GM19463 (cell line): ENCODE measurements around the gene KLHL40.

Source experiments
- ATAC-seq: cut with Tn5 transposase; IDR thresholded peaks from one replicate; pipeline ENCODE4 v1.9.1; 2021; ENCODE audit warnings: mild to moderate bottlenecking, moderate library complexity; ENCODE audit not compliant: unreplicated experiment

The KLHL40 gene, protein sequence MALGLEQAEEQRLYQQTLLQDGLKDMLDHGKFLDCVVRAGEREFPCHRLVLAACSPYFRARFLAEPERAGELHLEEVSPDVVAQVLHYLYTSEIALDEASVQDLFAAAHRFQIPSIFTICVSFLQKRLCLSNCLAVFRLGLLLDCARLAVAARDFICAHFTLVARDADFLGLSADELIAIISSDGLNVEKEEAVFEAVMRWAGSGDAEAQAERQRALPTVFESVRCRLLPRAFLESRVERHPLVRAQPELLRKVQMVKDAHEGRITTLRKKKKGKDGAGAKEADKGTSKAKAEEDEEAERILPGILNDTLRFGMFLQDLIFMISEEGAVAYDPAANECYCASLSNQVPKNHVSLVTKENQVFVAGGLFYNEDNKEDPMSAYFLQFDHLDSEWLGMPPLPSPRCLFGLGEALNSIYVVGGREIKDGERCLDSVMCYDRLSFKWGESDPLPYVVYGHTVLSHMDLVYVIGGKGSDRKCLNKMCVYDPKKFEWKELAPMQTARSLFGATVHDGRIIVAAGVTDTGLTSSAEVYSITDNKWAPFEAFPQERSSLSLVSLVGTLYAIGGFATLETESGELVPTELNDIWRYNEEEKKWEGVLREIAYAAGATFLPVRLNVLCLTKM

DNA sequence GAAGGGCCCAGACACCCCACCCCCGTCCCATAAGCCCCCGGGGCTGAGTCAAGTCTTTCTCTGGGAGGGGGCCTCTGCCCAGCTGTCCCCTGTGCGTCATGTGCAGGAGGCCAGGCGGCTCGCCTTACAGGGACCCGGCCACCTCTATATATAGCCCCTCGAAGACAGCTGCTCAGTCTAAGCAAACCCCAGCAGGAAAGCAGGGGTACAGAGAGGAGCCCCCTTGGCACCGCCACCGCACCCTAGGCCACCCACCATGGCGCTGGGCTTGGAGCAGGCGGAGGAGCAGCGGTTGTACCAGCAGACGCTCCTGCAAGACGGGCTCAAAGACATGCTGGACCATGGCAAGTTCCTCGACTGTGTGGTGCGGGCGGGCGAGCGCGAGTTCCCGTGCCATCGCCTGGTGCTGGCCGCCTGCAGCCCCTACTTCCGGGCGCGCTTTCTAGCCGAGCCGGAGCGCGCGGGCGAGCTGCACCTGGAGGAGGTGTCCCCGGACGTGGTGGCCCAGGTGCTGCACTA lies at the start of gene KLHL40:
TSS of gene KLHL40 (plus strand) at position 175 of the 519 bp plus-strand sequence. CDS start at position 257, 82 bp downstream.
- ATAC-seq = no peak

DNA sequence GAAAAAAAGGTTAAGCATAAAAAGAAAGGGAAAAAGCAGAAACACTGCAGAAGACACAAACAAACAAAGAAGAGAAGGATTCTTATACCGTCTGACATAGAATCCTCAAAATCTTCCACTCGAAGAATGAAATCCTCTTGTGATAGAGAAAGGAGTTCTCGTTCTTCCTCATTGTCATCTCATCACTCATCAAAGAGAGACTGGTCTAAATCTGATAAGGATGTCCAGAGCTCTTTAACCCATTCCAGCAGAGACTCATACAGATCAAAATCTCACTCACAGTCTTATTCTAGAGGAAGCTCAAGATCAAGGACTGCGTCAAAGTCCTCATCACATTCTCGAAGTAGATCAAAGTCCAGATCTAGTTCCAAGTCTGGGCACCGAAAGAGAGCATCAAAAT lies 48.3 kb upstream of the KLHL40 start:
- no peak for ATAC-seq

DNA sequence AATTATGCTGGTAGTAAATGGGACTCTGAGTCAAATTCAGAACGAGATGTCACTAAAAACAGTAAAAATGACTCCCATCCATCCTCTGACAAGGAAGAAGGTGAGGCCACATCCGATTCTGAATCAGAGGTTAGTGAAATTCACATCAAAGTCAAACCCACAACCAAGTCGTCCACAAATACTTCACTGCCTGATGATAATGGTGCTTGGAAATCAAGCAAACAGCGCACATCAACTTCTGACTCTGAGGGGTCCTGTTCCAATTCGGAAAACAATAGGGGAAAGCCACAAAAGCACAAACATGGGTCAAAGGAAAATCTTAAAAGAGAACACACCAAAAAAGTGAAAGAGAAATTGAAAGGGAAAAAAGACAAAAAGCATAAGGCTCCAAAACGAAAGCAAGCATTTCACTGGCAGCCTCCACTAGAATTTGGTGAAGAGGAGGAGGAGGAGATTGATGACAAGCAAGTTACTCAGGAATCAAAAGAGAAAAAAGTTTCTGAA lies 46.9 kb upstream of the KLHL40 start:
- no peak for ATAC-seq

DNA sequence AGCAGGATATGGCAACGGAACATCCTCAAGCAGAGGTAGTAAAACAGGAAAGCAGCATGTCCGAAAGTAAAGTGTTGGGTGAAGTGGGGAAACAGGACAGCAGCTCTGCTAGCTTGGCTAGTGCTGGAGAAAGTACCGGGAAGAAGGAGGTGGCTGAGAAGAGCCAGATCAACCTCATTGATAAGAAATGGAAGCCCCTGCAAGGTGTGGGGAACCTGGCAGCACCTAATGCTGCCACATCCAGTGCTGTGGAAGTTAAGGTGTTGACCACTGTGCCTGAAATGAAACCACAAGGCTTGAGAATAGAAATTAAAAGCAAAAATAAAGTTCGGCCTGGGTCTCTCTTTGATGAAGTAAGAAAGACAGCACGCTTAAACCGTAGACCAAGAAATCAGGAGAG lies 46.1 kb upstream of the KLHL40 start:
- no peak for ATAC-seq

- ATAC-seq = no peak
These were observed 45.2 kb upstream of the KLHL40 start for GRCh38 chr3:42640129-42640528.

- ATAC-seq = no peak
These were observed 44.5 kb upstream of the KLHL40 start for GRCh38 chr3:42640771-42641370.

- ATAC-seq = no peak
These were observed 37.4 kb upstream of the KLHL40 start for GRCh38 chr3:42647821-42648459.

- no peak for ATAC-seq
These were observed 36.3 kb upstream of the KLHL40 start for GRCh38 chr3:42649006-42649405.

GRCh38 chr3:42649783-42650182 lies 35.6 kb upstream of the KLHL40 start:
- no peak for ATAC-seq

DNA sequence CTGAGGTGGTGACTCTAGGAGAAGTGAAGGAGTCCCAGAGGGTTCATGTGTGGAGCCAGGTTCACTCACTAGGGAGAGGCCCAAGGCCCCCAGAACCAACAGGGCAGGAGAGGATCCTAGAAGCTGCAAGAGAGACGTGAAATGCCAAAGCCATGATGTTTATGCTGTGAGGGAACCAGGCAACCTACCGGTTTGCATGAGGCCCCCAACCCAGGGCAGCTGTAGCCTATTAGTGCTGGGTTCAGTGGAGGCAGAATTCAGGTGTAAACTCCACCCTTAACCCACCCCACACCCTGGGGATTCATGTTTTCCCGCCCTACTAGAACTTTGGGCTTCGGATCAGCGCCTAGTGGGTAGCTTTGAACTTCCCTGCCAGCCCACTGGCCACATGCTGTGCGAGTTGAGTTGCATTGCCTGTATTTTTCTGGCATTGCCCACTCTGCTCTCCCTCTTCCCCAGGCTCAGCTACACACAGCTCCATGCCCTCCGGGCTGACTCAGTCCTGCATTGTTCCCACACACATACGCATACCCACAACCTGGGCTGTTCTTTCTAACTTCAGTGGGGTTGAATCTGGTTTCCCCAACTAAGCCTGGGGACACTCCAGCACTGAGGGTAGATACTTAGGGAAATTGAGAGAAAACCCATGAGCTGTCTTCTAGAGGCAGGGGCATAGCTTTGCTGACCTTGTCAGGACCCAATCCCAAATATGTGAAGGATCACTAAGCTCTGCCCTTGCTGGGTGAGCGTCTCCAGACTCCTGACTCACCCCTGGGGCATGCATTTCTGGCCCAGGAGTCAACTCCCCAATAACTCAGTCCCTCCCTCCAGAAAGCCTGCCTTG lies 33.9 kb upstream of the KLHL40 start:
- no peak for ATAC-seq

DNA sequence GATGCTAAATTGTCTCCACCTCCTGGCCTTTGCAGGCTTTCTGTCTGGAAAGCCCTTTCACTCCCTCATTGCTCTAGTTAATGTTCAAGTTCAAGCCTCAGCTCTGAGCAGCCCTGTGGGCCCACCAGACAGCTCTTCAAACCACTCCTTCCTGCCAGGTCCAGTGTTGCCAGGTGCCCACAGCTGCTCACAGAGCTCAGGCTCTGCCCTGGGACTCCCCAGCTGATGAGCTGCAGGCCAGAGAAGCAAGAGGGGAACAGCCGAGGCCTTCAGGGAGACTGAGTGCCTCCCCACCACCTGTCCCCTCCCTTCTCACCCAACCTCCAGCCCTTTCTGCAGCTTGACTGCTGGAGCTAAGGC lies 33.1 kb upstream of the KLHL40 start:
- ATAC-seq = peak; percentile 12

DNA sequence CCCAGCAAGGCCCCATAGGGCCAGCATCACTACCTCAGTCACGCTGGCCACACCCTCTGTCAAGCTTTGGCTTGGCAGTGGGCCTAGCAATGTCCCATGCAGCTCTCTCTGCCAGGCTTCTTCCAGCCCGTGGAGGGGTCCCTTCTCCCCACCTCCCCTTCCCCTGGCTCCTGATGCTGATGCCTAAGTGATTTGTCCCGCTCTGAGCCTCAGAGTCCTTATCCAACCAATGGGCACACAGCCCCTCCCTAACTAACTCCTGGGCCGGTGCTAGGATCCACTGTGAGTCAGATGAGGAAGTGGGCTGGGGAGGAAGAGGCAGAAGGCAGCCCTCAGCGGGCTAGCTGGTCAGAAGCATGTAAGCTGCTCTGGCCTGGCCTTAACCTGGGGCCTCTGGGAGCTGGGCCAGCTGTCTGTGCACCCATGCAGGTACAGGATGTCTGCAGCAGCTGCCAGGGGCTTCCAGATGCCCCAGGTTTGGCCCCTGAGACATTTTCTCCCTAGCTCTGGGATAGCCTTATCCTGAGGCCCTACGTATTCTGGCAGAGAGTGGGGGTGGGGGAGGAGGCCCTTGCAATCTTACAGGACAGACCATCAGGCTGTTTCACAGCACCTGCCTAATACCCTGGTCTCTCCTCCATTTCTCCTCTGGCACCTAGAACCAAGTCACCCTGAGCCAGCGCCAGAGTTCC lies 32.6 kb upstream of the KLHL40 start:
- ATAC-seq = peak; percentile 69

DNA sequence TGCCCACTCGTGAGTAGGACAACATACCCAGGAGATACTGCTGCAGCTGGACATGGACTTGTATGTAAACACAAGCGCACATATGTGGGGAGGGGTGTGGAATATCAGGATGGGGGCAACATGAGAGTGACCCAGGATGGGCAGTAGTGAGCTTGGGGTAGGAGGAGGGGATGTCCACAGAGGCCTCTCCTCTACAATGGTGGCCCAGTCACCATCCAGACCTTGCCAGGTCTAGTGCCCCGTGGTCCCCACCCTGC lies 32.1 kb upstream of the KLHL40 start:
- no peak for ATAC-seq

DNA sequence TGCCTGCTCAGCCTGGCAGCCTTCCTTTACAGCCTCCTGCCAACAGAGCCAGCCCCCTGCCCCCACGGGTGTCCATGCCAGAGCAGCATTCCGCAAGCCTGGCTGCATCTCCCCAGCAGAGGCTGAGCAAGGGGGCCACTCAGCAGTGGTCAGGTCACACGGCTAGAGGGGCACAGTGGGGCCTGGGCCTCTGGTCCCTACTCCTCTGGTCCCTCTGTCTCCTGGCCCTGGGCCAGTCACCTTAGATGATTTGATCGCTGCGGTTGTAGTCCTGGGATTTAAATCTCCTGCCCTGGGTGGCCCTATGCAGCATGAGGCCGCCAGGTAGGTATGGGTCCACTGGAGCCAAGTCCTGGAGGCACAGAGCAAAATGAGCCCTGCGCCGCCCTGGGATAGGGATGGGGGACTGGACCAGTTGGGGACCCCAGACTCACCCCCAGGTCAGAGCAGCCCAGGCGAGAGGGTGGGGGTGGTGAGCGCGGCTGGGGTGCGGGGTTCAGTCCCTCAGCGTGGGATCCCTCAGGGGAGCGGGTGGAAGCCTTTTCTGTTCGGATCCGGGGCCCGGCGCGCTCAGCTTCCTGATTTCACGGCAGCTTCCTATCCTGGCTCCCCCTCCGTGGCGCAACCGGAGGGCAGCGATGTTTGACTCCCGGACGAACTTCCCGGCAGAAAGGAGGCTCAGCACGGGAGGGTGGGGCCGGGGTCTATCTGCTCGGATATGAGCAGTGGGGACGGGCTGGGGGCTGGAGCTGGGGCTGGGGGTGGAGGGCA lies 31.6 kb upstream of the KLHL40 start, which contains the start of gene ZBTB47:
TSS of gene ZBTB47 (plus strand) at position 138 of the 771 bp plus-strand sequence. CDS start 4,659 bp downstream, outside the sequence.
- ATAC-seq = peak; percentile 12

GRCh38 chr3:42654331-42655201 lies 30.8 kb upstream of the KLHL40 start:
- ATAC-seq = peak; percentile 29

- no peak for ATAC-seq
These were observed 29.9 kb upstream of the KLHL40 start for GRCh38 chr3:42655331-42655888.

GRCh38 chr3:42655980-42656679 lies 29.2 kb upstream of the KLHL40 start:
- no peak for ATAC-seq
